Measurements from ENCODE around the gene BRSK2.

GRCh38 chr11:1395773-1396374 is 6.1 kb downstream of the BRSK2 start:
- no peak for TF ChIP-seq CTCF (IDR thresholded peaks at IDR 0.05)
- no peak for TF ChIP-seq ZFX (IDR thresholded peaks at IDR 0.05; ENCODE audit: borderline replicate concordance)

Measured in 22Rv1 (cell line).